BLaER1 treated with 17β-estradiol and CSF1 and Interleukin-3, amounts not matched to agents 10 nM and 100 nM (cell line): ENCODE measurements around the gene CPED1.

Experiments used
- H3K27ac ChIP-seq, 11 experiments: shearing (Covaris generic); formaldehyde crosslinking; 2 replicates each; pipeline ENCODE4 v1.8.1; 2022
- H3K27me3 ChIP-seq, 11 experiments: shearing (Covaris generic); formaldehyde crosslinking; 2 replicates each; pipeline ENCODE4 v1.8.1; 2022
- H3K36me3 ChIP-seq, 11 experiments: shearing (Covaris generic); formaldehyde crosslinking; 2 replicates each; pipeline ENCODE4 v1.8.1; 2022
- H3K4me1 ChIP-seq, 10 experiments: shearing (Covaris generic); formaldehyde crosslinking; 2 replicates each; pipeline ENCODE4 v1.8.1; 2022
- H3K4me2 ChIP-seq, 11 experiments: shearing (Covaris generic); formaldehyde crosslinking; 2 replicates each; pipeline ENCODE4 v1.8.1; 2022
- H3K4me3 ChIP-seq, 10 experiments: shearing (Covaris generic); formaldehyde crosslinking; 2 replicates each; pipeline ENCODE4 v1.8.1; 2022
- H3K9ac ChIP-seq, 11 experiments: shearing (Covaris generic); formaldehyde crosslinking; 2 replicates each; pipeline ENCODE4 v1.8.1; 2022
- H3K9me3 ChIP-seq, 11 experiments: shearing (Covaris generic); formaldehyde crosslinking; replicated peaks in 1 of 11; 2 replicates each; pipeline ENCODE4 v1.8.1; 2022
- H4K20me1 ChIP-seq, 11 experiments: shearing (Covaris generic); formaldehyde crosslinking; 2 replicates each; pipeline ENCODE4 v1.8.1; 2022
- Cebpa-rat ChIP-seq, 11 experiments: shearing (Covaris generic); IDR thresholded peaks; 2 replicates each; pipeline ENCODE4 v1.8.1; 2022

Gene CPED1

DNA sequence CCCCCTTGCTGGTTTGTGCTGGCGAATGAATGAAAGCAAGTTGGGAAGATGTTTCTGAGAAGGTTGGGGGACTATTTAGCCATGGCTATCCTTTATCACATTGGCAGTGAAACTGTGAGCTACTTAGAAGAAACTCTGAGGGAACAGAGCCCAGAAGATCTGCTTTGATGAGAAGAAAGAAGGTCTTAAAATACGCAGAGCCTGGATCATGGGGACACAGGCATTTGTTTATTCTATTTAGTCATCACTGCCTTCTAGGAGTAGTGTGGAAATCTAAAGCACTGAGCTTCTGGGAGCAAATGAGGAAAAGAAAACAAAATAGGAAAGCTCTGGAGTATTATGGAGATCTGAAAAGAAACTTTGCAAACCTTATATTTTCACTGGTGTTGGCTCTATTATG, 28.5 kb downstream of the CPED1 start:
- TF ChIP-seq Cebpa-rat (IDR thresholded peaks at IDR 0.05), result no peak
- H4K20me1 ChIP-seq, result no peaks in the 10 kb centered on the region
- no peak overlapping the region for H3K9ac ChIP-seq
- H3K27ac ChIP-seq, result no peak overlapping the region
- H3K27me3 ChIP-seq, result no peaks in the 10 kb centered on the region
- no peak overlapping the region for H3K4me3 ChIP-seq
- H3K4me1 ChIP-seq, result peaks cover 0 to 43% (median 0%) of the 10 kb centered on the region in 10 experiments; a peak in 7 of 20 replicates
- H3K9me3 ChIP-seq, result no peaks in the 10 kb centered on the region
- H3K36me3 ChIP-seq, result no peaks in the 10 kb centered on the region
- no peak overlapping the region for H3K4me2 ChIP-seq

DNA sequence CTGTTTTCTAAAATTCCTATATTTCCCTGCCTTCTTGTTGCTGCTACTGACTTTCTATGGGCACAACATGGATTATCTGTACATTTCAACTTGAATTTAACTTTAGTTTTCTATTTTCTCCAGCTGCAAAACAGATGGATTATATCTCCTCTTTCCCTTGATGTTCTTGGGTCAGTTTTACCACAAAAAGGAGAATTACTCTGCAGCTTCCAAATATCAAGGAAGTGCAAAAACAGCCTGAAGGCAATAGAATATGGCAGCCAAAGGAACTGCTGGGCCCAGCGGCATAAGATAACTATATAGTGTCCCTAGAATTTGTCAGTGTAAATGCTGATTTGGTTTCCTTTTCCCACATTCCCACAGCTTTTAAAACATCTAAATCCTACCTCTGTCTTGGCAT, 29.1 kb downstream of the CPED1 start:
- Histone ChIP-seq H3K27me3 (no peaks in the 10 kb centered on the region), H3K4me3 (no peak overlapping the region), H4K20me1 (no peaks in the 10 kb centered on the region), H3K36me3 (no peaks in the 10 kb centered on the region), H3K4me1 (peaks cover 0 to 48% (median 0%) of the 10 kb centered on the region in 10 experiments; a peak in 7 of 20 replicates), H3K9me3 (no peaks in the 10 kb centered on the region), H3K4me2 (no peak overlapping the region), H3K9ac (no peak overlapping the region), H3K27ac (no peak overlapping the region)
- no peak for TF ChIP-seq Cebpa-rat (IDR thresholded peaks at IDR 0.05)

DNA sequence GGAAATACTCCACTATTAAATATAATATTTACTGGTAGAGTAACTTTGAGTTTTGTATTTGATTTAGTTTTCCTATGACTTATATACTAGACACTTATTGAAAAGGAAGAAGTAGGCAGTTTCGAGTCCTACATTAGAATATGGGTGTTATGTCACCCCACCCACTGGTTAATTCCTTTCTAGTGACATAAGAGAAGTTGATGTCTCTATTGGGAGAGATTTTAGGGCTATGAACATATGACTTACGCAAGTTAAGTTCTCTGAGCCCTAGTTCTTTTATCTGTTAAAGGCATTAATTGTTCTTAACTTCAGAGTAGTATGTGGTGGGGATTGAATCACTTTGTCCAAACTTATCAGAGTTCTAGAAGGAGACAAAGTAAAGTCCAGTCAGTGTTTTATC, 30.5 kb downstream of the CPED1 start:
- H3K4me1 ChIP-seq, result peaks cover 0 to 62% (median 6%) of the 10 kb centered on the region in 10 experiments; a peak in 16 of 20 replicates
- TF ChIP-seq Cebpa-rat (IDR thresholded peaks at IDR 0.05), result no peak
- H3K9me3 ChIP-seq, result no peaks in the 10 kb centered on the region
- peak overlapping the region in 4 of 11 experiments; percentile 11 to 75 (median 38); a peak in 5 of 22 replicates for H3K4me2 ChIP-seq
- H4K20me1 ChIP-seq, result no peaks in the 10 kb centered on the region
- H3K9ac ChIP-seq, result no peak overlapping the region
- no peaks in the 10 kb centered on the region for H3K36me3 ChIP-seq
- no peak overlapping the region for H3K4me3 ChIP-seq
- no peaks in the 10 kb centered on the region for H3K27me3 ChIP-seq
- H3K27ac ChIP-seq, result no peak overlapping the region

DNA sequence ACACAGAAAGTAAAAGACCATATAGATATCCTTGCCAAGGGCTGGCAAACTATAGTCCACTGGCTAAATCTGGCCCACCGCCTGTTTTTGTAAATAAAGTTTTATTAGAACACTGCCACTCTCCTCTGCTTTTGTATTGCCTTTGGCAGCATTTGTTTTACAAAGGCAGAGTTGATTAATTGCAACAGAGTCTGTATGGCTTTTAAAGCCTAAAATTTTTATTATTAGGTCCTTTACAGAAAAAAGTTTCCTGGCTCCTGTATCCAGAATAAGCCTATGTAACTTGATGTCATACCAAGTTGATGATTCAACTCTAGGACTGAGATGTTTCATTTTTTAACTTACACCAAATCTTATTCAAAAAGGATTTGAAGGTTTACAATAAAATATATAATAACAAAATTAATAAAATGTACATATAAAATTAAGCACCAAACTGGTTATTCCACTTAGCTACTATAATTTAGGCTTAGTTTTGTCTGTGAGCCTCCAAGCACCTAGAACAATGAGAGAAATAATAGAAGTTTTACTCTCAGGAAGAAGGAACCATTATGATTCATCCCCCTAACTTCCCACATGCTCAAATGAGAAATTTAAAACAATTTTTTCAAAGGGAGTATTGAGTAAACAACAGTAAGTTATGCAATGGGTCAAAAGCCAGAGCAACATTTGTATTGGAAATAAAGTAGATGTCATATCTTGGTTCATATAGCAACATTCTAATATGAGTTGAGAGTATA, 31.9 kb downstream of the CPED1 start:
- H3K4me2 ChIP-seq, result peak overlapping the region in 5 of 11 experiments; percentile 20 to 75 (median 39); a peak in 8 of 22 replicates

DNA sequence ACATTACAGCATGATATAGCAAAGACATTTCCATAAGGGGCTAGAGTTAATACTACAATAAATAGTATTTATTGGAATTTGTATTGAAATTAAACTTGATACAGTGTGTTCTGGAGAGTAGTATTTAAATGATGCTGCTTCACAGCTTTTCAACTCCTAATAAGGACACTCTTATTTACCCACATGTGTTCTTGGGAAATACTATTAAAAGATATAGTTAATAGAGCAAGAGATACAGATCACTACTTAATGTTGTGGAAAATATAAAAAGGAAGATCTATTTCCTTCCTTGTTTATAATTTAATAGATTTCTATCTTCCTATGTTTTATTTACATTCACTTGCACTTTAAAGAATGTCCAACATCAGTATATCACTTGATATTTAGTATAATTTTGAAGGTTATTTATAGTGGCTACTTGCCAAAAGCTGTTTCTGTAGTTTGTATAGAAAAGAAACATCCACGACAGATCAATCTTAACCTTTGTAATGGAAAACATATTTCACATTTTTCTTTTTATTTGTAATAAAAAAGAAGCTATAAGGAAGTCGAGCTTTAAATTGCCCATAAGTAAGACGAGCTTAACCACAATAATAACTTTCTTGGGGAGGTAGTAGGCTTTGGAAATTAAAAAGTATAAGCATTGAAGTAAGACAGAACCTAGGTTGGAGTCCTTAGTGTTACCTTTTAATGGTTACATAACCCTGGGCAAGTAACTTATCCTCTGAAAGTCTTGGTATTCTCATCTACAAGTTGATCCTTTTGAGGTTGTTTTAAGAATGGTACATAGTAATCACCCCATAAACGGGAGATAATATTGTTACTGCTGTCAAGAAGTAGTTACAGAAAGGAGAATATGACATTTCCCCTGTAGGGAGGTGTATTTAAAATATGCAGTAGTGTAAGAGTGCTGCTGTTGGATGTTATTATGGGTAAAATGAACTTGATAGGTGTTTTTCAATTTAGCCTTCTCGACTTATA, 32.8 kb downstream of the CPED1 start:
- H4K20me1 ChIP-seq, result no peaks in the 10 kb centered on the region
- H3K4me1 ChIP-seq, result peaks cover 16 to 76% (median 22%) of the 10 kb centered on the region in 10 experiments; a peak in 19 of 20 replicates
- peak overlapping the region in 5 of 11 experiments; percentile 20 to 75 (median 39); a peak in 7 of 22 replicates for H3K4me2 ChIP-seq
- no peaks in the 10 kb centered on the region for H3K36me3 ChIP-seq
- no peak overlapping the region for H3K9ac ChIP-seq
- no peak for TF ChIP-seq Cebpa-rat (IDR thresholded peaks at IDR 0.05)
- H3K27me3 ChIP-seq, result no peaks in the 10 kb centered on the region
- peaks cover 0 to 10% (median 7%) of the 10 kb centered on the region in 11 experiments; a peak in 19 of 22 replicates for H3K9me3 ChIP-seq
- H3K27ac ChIP-seq, result peak overlapping the region in 4 of 11 experiments; percentile 44 to 54 (median 48); a peak in 6 of 22 replicates
- H3K4me3 ChIP-seq, result no peak overlapping the region

More for the DNA sequence above, 31.9 kb downstream of the CPED1 start:
- H3K27ac ChIP-seq, result peak overlapping the region in 6 of 11 experiments; percentile 12 to 54 (median 45); a peak in 8 of 22 replicates
- no peaks in the 10 kb centered on the region for H3K27me3 ChIP-seq
- H3K4me1 ChIP-seq, result peaks cover 14 to 76% (median 20%) of the 10 kb centered on the region in 10 experiments; a peak in 19 of 20 replicates
- H3K9ac ChIP-seq, result 0 out of 22 replicates have a peak overlapping the region, but pooled peaks of 1 of the 11 experiments have one; percentile 13
- no peaks in the 10 kb centered on the region for H4K20me1 ChIP-seq
- H3K9me3 ChIP-seq, result peaks cover 0 to 2% (median 0%) of the 10 kb centered on the region in 11 experiments; a peak in 3 of 22 replicates
- no peak for TF ChIP-seq Cebpa-rat (IDR thresholded peaks at IDR 0.05)
- H3K36me3 ChIP-seq, result no peaks in the 10 kb centered on the region
- no peak overlapping the region for H3K4me3 ChIP-seq

DNA sequence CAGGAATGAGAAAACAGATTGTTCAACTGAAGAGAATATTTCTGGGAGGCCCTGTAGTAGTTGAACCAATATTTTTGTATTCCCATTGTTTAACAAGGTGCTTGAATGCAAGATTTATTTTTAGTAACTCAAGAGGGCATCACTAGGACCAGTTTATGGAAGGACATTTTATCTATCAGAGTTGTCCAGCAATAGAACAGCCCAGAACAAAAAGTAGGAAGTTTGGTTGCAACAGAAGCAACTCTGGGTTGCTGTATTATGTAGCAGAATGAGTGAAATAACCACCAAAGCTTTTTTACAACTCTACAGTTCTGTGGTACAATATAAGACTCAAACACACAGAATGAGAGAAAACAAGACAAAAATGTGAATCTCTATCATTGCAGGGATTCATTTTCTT, 34.7 kb downstream of the CPED1 start:
- no peak overlapping the region for H3K9ac ChIP-seq
- no peaks in the 10 kb centered on the region for H4K20me1 ChIP-seq
- peaks cover 16 to 71% (median 22%) of the 10 kb centered on the region in 10 experiments; a peak in 19 of 20 replicates for H3K4me1 ChIP-seq
- no peak overlapping the region for H3K4me3 ChIP-seq
- no peak for TF ChIP-seq Cebpa-rat (IDR thresholded peaks at IDR 0.05)
- H3K27me3 ChIP-seq, result no peaks in the 10 kb centered on the region
- peaks cover 0 to 18% (median 13%) of the 10 kb centered on the region in 11 experiments; a peak in 19 of 22 replicates for H3K9me3 ChIP-seq
- H3K27ac ChIP-seq, result peak overlapping the region in 2 of 11 experiments; percentile 12 to 33; a peak in 1 of 22 replicates
- no peaks in the 10 kb centered on the region for H3K36me3 ChIP-seq
- peak overlapping the region in 5 of 11 experiments; percentile 49 to 78 (median 63); a peak in 9 of 22 replicates for H3K4me2 ChIP-seq

DNA sequence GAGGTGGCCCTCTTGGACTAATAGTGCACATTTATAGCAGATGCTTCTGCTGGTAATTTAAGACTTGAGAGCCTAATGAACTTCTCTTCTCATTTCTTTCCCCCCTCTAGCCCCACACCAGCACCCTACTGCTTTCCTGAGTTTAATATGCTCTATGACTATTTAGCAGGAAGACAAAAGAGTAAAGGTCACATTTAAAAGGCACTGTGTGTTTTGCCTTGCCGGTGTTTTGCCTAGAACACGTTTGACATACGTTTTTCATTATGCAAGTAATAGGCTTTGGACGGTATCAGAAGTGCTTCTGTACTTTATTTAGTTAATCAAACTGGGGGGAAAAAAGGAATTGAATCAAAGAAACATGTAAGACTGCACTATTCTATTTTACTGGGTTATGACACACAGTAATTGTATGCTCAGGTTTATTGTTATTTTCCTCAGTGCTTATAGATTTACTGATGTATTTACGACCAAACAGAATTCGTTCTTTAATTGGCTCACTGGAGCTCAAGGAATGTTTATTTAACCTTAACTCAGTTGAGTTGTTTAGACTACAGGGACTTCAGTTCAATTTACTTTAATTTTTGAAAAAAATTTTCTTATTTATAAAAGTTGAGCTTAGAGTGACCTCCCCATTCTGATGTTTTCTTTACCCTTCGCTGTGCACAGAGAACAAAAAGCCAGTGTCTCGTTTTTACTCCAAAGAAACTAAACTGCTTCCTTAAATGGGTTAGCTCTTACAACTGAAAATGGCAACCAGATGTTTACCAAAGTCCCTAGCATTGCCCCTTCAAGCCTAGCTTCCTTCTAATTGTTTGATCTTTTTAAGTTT, 35.4 kb downstream of the CPED1 start:
- H3K9me3 ChIP-seq, result peaks cover 0 to 18% (median 13%) of the 10 kb centered on the region in 11 experiments; a peak in 19 of 22 replicates
- no peaks in the 10 kb centered on the region for H4K20me1 ChIP-seq
- no peak overlapping the region for H3K9ac ChIP-seq
- peak overlapping the region in 2 of 11 experiments; percentile 12 to 33; a peak in 3 of 22 replicates for H3K27ac ChIP-seq
- TF ChIP-seq Cebpa-rat (IDR thresholded peaks at IDR 0.05), result no peak
- H3K4me2 ChIP-seq, result peak overlapping the region in 10 of 11 experiments; percentile 25 to 78 (median 59); a peak in 16 of 22 replicates
- H3K27me3 ChIP-seq, result no peaks in the 10 kb centered on the region
- no peaks in the 10 kb centered on the region for H3K36me3 ChIP-seq
- peaks cover 16 to 64% (median 22%) of the 10 kb centered on the region in 10 experiments; a peak in 19 of 20 replicates for H3K4me1 ChIP-seq
- H3K4me3 ChIP-seq, result no peak overlapping the region

DNA sequence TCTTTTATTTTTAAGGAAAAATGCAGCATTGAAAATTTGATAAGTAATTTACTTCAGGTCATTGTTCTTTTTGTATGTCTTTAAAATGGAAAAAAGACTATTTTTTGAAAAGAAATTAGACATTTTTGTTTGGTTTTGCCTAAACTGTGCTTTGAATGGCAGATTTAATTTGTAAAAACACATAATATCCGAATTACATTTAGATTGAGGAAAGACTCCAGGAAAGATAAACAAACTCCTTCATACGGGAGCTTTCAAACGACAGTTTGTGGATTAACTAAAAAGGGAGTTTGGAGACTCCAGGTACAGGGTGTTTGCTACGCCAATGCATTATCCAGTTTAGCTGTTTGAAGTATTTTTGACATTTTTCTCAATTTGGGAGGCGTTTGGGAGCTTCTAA, 36.1 kb downstream of the CPED1 start:
- H3K9ac ChIP-seq, result no peak overlapping the region; a peak in 1 of 22 replicates
- TF ChIP-seq Cebpa-rat (IDR thresholded peaks at IDR 0.05), result no peak
- H3K36me3 ChIP-seq, result no peaks in the 10 kb centered on the region

More for the DNA sequence above, 36.1 kb downstream of the CPED1 start:
- H3K4me3 ChIP-seq, result no peak overlapping the region
- H4K20me1 ChIP-seq, result no peaks in the 10 kb centered on the region
- no peaks in the 10 kb centered on the region for H3K27me3 ChIP-seq
- H3K4me2 ChIP-seq, result peak overlapping the region; percentile 46 to 78 (median 61); a peak in 21 of 22 replicates
- H3K4me1 ChIP-seq, result peaks cover 16 to 57% (median 22%) of the 10 kb centered on the region in 10 experiments; a peak in 19 of 20 replicates
- peaks cover 0 to 18% (median 13%) of the 10 kb centered on the region in 11 experiments; a peak in 19 of 22 replicates for H3K9me3 ChIP-seq
- H3K27ac ChIP-seq, result peak overlapping the region in 1 of 11 experiments; percentile 27; a peak in 2 of 22 replicates
